Measurements from ENCODE around the gene ADCY9.

GRCh38 chr16:4003166-4003565 is 113.1 kb downstream of the ADCY9 start:
- TF ChIP-seq, protein P1, sequence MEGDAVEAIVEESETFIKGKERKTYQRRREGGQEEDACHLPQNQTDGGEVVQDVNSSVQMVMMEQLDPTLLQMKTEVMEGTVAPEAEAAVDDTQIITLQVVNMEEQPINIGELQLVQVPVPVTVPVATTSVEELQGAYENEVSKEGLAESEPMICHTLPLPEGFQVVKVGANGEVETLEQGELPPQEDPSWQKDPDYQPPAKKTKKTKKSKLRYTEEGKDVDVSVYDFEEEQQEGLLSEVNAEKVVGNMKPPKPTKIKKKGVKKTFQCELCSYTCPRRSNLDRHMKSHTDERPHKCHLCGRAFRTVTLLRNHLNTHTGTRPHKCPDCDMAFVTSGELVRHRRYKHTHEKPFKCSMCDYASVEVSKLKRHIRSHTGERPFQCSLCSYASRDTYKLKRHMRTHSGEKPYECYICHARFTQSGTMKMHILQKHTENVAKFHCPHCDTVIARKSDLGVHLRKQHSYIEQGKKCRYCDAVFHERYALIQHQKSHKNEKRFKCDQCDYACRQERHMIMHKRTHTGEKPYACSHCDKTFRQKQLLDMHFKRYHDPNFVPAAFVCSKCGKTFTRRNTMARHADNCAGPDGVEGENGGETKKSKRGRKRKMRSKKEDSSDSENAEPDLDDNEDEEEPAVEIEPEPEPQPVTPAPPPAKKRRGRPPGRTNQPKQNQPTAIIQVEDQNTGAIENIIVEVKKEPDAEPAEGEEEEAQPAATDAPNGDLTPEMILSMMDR (IDR thresholded peaks at IDR 0.05; ENCODE audit: insufficient read depth, low read length, poor library complexity, severe bottlenecking): no peak
- TF ChIP-seq EZH2phosphoT487 (conservative IDR thresholded peaks at IDR 0.05; ENCODE audit: low read length): no peak

Data from SU-DHL-6 (cell line).